GM21390 (cell line): ENCODE measurements around the gene FHOD3.
"Not testable (repeated sequence)": the region's sequence is repeated elsewhere in the genome, so short reads cannot be mapped to it uniquely, and the experiment has no call there.

Experiments used
- ATAC-seq: cut with Tn5 transposase; IDR thresholded peaks from one replicate; pipeline ENCODE4 v1.9.1; 2021; ENCODE audit not compliant: unreplicated experiment

FHOD3 gene

DNA sequence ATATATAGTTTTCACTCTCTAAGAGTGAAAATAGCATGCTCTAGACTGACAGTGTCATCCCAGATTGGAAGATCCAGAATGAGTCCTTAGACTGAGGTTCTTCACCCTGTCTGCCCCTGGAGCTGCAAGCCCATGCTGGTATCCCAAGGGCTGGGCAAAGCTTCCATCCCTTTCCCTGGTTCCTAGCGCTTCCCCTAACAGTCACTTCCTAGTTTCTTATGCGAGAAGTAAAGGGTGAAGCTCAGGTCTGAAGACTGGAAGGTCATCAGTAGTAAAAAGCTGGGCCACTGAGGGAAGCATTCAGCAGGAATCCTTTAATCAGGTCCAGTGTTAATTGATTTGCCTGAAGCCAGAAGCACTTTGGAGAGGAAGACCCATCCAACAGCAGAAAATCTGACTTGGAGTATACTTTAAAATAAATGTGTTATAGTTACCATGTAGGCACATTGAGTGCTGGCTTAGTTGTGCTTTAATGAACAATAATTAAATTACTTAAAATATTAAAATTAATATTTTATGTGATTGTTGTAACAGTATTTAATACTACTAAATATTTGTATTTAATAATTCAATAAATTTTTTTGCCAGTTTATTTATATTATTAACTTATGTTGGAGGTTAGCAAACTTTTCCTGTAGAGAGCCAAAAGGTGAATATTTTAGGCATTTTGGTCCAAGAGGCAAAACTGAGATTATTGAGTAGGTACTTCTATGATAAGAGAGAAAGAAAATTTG, 237.9 kb downstream of the FHOD3 start:
- no peak for ATAC-seq

DNA sequence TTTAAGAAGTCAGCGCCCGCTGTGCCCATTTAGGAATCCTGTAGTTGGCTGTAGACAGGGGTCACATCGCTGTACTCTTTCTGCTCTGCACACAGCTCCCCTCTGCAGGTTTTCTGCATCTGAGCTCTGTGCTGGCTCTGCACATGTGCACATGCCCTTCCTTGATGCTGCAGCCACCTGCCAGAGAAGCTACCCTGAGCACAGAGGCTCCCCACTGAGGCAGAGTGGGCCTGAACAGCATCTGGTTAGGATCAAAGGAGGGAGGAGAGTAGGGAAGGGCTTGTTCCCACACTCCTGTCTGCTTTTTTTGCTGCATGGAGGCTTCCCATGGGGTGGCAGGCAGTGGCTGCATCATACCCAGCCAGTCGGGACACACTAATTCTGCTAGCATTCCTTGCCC, 238.9 kb downstream of the FHOD3 start:
- ATAC-seq: no peak

DNA sequence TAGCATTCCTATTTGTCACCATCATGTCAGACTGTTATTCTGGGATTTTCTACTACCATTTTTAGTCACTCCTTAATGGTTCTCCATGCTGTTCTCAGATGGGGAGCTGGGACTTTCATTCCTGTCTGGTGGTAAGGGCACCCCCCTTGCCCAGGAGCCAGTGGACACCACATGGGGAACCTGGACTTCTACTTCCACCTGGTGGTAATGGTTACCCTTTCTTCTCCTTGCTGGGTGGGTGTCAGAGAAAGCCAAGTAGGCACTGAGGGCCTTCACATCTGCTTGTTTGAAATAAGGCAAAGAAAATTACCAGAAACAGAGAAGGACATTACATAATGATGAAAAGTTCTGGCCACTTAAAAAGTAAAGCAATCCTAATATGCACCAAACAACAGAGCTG, 239.8 kb downstream of the FHOD3 start:
- no peak for ATAC-seq

DNA sequence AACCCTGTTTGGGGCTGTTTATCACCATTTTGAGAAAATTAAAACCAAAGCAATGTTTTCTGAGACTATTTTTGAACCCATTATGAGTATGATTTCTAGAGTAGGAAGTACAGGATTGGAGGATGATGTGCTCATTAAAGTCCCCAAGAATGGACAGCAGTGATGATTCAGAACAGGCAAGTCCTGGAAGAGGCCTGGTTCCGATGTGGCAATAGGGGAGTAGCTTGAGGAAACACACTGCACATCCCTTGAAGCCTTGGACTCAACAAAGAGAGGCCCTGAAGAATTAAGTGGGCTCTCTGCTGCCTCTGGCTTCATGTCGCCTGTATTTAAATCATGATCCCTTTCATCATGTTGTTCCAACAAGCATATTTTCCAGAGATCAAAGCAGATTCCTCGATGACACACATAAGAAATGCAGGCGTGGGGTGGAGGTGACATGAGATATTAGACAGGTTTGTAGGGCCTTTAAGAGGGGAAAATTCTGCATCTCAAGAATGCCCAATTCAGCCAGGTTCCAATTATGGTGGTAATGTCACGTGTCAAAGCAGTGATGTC, 242.2 kb downstream of the FHOD3 start:
- no peak for ATAC-seq

DNA sequence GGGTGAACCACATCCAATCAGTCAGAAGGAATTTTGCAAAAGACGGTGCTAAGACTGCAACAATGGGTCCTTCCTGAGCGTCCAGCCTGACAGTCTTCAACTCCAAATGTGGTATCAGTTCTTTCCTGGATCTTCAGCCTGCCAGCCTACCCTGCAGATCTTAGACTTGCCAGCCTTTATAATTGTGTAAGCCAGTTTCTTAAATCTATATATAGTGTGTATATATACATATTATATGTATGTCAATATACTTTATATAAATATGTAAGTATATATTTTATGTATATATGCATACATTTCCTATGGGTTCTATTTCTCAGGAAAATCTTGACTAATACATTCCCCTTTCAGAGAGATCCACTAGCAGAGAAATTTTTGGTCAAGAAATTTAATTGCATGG, 245.5 kb downstream of the FHOD3 start:
- ATAC-seq: no peak

DNA sequence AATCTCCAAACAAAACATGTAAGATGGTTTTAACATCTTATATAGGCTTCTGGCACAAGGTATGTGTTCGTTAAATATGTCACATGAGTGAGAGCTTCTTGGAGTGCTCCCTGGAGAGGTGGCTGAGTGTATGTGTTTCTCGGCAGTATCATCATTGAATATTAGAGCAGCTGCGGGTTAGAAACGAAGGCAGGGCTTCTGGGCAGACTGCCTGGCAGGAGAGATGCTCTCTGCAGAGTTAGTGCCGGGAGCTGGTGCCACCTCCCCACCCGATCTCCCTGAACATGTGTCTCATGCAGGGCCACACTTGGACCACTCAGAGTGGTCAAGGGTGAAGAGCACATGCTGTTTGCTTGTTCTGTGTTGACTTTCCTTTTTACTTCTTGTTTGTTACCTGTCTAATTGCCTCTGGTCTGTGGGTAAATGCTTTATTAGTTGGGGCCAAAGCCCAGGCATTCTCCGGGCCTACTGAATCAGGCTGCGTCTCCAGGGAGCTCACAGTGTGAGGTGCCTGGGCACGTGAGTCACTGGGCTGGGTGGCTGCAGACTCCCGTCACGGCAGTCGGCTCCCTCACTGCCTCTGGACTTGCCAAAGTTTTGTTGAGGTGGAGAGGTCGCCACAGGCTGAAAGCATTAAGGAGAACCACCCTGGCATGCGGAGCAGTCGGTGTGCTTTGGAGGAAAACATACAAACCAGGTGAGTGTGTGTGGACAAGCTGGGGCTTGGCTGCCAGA, 246.6 kb downstream of the FHOD3 start:
- ATAC-seq: no peak

DNA sequence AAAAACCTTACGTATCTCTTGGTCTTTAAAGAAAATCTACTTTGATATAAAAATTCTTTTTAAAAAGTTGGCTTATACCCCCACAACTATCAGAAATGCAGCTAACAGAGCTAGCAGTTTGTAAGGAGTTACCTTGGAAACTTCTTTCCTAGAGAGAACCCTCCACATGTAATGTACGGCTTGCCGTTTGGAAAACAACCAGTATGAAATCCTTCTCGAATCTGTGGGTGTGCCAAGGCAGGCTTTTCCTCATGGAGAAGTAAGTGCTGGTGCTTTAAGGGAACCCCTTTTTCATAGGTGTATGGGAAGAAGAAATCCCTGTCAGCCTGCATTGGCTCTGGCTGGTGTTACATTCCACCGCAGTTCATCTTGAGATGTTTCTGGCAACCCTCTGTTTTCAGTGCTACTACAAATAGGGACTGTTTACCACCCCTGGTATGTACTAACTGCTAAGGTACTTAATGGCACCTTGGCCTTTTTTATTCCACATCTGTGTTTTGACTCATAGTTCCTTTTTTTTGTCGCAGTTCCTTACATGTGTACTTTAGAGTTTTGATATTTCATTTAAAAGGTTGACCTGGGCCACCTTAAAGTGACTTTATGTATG, 248.4 kb downstream of the FHOD3 start:
- no peak for ATAC-seq

DNA sequence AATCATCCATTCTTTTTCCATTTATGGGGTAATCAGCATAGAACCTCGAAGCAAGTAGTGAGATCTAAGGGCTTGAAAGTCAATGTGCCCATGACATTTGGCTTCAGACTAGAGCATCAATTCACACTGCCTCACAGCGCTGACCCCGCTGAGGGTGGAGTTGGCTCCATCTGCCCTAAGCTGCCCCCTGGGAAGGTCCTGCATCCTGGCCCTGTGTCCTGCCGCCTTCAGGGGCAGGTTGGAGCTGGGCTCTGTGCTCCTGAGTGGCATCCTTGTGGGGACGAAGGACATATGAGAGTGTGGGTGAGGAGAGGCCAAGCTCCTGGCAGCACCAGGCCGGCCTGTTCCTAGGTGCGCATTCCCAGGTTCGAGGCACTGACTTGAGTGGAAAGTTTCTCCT, 249.4 kb downstream of the FHOD3 start:
- ATAC-seq: no peak

DNA sequence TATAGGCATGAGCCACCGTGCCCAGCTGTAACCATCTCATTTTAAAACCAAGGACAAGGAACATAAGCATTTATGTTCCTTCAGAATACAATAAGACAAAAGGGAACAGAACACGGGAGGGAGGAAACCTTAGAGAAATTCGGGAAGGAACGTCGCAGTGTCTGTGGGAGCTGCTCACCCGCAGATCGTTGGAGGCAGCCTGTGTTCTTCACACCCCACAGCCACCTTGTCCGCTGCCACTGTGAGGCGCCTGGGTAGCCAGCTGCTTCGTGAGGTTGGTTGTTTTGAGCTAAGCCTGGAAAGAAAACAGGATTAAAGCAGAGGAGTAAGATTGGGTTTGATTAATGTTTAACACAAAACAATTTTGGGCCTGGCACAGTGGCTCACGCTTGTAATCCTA, 250.0 kb downstream of the FHOD3 start:
- no peak for ATAC-seq

DNA sequence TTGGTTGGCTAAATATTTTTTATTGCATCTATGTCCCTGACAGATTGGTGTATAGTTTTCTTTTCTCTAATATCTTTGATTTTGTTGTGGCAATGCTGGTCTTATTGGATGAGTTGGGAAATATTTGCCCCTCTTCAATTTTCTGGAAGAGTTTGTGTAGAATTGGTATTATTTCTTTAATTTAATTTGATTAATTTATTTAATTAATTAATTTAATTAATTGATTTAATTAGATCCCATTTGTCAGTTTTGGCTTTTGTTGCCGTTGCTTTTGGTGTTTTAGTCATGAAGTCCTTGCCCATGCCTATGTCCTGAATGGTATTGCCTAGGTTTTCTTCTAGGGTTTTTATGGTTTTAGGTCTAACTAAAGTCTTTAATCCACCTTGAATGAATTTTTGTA, 253.8 kb downstream of the FHOD3 start:
- not testable (repeated sequence) for ATAC-seq

DNA sequence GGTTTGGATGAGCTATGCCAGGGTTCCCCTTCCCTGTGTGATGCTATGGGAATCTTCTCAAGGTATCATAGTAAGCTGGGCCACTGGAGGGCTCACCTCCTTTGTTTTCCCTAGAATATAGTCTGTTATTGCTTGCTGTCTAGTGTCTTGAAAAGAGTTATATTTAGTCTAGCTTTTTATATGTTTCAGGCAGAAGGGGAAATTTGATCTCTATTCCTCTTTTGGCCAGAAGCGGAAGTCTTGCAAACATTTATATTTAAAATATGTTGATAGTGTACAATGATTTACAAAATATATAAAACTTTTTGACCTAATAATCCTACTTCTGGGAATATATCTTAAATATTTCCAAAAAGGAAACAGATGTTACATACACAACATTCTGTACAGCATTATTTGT, 260.7 kb downstream of the FHOD3 start:
- ATAC-seq: no peak

DNA sequence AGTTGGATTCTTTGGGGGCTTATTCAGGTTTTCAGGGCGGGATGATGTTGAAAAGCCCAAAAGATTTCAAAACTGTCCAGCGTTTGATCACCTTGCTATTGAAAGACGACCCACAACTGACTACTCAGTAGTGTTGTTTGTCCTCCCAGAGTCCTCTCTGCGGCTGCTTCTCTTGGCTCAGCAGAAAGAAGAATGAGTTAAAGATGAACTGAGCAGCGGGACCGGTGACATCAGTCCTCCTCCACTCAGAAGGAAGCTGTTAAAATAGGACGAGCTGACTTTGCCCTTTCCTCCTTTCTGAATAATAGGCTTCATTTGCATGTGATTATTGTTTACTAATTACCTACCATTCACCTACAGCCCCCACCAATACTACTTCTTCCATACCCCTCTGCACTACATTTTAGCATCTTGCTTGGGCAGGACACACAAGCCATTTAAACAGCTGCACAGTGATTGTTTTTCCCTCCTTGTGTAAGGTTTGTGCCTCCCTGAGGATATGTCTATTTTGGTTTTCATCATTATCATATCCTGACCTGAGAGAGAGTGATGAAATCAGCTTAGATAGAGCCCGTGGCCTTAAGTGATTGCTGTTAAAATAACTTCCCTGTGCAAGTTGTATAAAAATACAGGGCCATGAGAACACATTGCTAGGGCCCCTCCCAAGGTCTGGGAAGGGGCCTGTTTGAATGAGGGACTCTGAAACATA, 261.8 kb downstream of the FHOD3 start:
- no peak for ATAC-seq

DNA sequence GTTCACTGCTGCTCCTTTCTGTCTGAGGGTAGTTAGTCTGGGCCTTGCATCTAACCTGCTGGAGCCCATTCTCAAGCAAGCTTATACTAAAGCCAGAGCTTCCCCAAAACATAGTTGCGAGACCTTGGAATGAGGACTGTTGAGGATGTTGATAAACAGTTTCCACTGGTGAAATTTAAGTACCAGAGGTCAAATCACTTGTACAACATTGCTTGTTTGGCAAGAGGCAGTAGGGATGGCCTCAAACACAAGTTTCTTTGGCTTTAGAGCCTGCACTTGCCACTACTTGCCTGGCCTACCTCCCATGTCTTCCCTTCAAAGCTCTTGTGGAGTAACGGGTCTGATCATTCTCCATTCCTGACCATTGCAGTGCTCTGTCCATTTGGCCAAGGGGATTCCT, 262.7 kb downstream of the FHOD3 start:
- no peak for ATAC-seq

DNA sequence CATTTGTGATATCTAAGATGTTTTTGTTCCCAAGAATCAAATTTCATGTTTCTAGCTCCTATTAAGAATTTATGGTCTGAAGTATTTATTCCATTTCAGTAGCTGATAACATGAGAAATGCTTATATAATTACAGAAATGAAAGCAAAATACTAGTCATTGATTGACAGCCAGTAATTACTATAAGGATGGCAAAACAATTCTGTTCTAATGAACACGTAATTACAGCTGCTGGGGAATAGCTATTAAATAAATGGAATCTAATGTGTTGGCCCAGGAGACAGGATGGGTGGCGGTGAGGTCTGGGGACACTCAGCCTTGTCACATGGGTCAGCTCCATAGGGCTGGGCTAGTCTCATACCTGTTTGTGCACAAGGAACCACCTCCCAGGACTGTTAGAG, 263.5 kb downstream of the FHOD3 start:
- no peak for ATAC-seq

DNA sequence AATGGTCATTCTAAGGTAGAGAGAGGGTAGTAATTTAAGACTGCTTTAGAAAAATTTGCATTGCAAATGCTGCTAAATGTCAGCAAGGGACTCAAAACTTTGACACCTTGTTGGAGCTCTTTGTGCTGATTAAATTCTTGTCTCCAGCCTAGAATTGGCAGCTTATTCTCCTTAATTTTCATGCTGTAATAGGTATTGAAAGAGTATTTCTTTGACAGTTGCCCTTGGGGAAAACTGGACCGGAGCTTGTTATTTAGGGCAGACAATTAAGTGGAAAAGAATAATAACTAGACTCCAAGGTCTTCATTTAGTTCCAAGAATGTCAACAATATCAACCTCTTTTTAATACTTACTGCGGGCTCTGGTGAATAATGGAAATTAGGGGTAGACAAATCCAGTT, 267.3 kb downstream of the FHOD3 start:
- no peak for ATAC-seq

DNA sequence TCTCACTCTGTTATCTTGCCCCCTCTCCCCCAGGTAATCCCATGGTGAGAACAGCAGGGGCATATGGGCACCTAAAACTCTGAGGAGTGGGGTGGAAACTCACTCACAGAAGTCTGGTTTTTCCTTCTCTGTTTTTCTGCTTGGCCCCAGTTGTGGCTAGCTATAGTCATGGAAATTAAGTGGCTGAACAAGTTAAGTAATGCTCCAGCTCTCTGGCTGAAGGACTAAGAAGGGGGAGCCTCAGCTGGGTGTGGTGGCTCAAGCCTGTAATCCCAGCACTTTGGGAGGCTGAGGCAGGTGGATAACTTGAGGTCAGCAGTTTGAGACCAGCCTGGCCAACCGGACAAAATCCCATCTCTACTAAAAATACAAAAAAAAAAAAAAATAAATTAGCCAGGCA, 270.3 kb downstream of the FHOD3 start:
- ATAC-seq: no peak

DNA sequence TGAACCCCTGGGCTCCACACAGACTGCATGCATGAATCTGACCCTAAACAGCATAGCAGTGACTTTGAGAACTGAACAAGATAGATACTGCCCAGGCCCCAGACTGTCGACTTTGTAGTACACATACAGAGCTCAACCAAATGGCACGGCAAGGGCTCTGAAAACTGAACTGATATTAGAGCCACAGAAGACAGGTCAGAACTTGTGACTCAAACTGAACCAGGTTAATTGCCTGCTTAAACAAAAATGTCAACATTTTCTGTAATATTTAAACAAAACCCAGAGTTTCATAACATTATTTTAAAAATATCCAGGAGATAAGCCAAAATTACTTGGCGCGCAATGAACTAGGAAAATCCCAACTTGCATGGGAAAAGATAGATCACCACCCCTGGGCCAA, 271.0 kb downstream of the FHOD3 start:
- no peak for ATAC-seq

DNA sequence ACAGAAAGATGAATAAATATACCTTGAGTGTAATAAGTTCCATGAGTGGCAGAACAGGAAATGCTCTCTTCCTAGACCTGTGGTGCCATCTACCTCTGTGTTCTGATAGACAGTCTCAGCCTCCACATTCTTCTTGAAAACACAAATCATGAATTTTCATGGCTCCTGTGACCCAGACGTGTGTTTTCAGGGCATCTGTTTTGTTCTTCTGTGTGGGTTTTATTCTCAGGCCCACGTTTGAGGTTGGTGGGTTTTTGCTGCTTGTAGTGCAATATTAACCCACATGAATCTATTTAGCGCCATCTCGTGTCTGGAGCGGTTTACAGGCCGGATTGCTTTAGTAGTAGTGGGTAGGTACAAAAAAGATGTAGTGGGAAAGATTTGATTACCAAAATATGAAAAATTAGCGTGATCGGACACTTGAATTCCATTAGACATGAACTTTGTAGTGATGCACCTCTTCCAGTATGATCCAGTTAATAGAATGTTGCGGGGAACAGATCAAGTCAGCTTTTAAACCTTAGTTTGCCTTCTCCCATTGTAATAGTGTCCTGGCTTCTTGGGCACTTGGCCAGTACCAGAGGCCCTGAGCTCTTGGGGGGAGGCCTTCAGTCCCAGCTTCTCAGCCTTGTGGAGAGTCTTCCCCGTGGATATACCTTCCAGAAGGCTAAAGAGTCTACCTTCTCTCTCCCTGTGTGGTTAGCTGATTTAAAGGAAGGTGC, 274.8 kb downstream of the FHOD3 start:
- no peak for ATAC-seq

DNA sequence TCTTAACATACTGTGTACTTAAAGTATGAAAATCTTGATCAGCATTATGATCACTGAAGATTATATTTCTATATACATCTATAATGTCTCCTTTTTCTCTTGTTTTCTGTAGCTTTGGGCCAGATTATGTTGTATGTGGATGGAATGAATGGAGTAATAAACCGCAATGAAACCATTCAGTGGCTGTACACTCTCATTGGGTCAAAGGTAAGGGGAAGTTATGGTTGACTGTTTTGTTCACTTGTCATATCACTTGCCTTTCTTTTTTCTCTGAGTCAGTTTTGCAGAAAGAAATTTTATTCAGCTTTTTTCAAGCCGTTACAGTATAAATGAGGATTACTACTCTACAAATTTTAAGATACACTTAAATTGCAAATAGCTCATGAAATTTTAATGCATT, 278.8 kb downstream of the FHOD3 start:
- ATAC-seq: no peak

DNA sequence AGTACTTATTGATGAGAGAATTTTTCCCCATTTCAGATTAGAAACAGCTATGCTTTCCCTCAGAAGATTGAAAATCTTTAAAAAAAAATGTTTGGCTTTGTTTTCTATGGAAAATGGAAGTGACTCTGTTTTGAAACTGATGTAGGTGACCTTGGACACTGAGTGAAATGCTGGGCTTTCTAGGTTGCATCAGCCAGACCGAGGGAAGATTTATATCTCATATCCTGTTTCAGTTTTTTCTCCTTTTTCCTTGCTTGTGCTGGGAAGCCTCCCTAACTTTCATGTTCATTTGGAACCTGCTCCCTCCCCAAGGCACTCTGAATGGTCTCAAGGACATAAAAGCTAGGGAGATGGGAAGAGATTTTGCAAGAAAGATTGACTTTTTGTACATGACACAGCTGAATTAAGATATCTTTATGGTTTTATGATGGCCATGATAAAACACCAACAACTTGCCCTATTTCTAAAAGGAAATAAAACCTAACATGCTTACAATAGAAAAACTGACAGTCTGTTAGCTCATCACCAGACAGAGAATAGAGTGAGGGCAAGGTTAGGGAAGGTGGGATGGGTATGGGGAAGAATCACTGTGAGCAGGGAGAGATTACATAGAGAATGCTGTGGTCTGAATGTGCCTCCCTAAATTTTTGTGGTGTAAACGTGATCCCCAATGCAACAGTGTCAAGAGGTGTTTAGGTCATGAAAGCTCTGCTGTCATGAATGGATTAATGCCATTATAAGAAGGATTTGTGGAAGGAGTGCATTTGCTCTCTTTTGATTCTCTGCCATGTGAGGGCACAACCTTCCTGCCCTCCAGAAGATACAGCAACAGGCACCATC, 281.6 kb downstream of the FHOD3 start:
- ATAC-seq: no peak
